HFFc6 (cell line): ENCODE measurements around the gene UAP1L1. TPM values are rescaled to one million over a fixed set of nuclear protein-coding genes. Genes with fewer than 3 reads are reported as not detected.

Source experiments
- DNase-seq: peaks from one replicate; pipeline ENCODE4 v3.0.0-alpha.2; 2018
- H3K27ac Mint-ChIP-seq: 2 replicates; pipeline ENCODE4 v1.8.0; 2020; ENCODE audit warnings: mild to moderate bottlenecking, mixed read lengths
- H3K27me3 Mint-ChIP-seq: 2 replicates; pipeline ENCODE4 v1.8.0; 2021; ENCODE audit warnings: mild to moderate bottlenecking, moderate library complexity, mixed read lengths; ENCODE audit not compliant: insufficient read depth
- H3K36me3 Mint-ChIP-seq: 2 replicates; pipeline ENCODE4 v1.8.0; 2021; ENCODE audit warnings: low read depth, mixed read lengths
- H3K4me1 Mint-ChIP-seq: 2 replicates; pipeline ENCODE4 v1.8.0; 2020; ENCODE audit warnings: low read depth, mixed read lengths
- H3K4me3 Mint-ChIP-seq: 2 replicates; pipeline ENCODE4 v1.8.0; 2020; ENCODE audit warnings: mild to moderate bottlenecking, moderate library complexity, mixed read lengths
- H3K9me3 Mint-ChIP-seq: 2 replicates; pipeline ENCODE4 v1.8.0; 2020; ENCODE audit warnings: mild to moderate bottlenecking, mixed read lengths
- total RNA-seq, 6 experiments: library from RNA; stranded (reverse); fragmentation: NEBNext Ultra II Directional; extraction: Animal tissue kit (Norgen Biotek cat#: 25700); gene quantifications; 2 replicates in 1 of 6; 3 replicates in 5 of 6; pipeline ENCODE4 v1.2.3, GENCODE V29; 2021
- TF ChIP-seq, protein P1 (sequence below): fragments of 200-600 bp; sonication (generic); IDR thresholded peaks from 2 replicates; pipeline ENCODE4 v1.5.0; 2021; ENCODE audit warnings: antibody characterized with exemption, mild to moderate bottlenecking

Gene UAP1L1
- total RNA-seq, 6 experiments from 2014 or later, result 9.4 to 13.1 (median 10.6) TPM

- no peak for DNase-seq
- peak overlapping the region; percentile 48 for H3K27ac Mint-ChIP-seq
- peaks cover 22% of the 10 kb centered on the region for H3K4me1 Mint-ChIP-seq
- H3K27me3 Mint-ChIP-seq, result no peaks in the 10 kb centered on the region; the same call in none of the 2 replicates
- H3K36me3 Mint-ChIP-seq, result peaks cover 10% of the 10 kb centered on the region
- TF ChIP-seq, protein P1, sequence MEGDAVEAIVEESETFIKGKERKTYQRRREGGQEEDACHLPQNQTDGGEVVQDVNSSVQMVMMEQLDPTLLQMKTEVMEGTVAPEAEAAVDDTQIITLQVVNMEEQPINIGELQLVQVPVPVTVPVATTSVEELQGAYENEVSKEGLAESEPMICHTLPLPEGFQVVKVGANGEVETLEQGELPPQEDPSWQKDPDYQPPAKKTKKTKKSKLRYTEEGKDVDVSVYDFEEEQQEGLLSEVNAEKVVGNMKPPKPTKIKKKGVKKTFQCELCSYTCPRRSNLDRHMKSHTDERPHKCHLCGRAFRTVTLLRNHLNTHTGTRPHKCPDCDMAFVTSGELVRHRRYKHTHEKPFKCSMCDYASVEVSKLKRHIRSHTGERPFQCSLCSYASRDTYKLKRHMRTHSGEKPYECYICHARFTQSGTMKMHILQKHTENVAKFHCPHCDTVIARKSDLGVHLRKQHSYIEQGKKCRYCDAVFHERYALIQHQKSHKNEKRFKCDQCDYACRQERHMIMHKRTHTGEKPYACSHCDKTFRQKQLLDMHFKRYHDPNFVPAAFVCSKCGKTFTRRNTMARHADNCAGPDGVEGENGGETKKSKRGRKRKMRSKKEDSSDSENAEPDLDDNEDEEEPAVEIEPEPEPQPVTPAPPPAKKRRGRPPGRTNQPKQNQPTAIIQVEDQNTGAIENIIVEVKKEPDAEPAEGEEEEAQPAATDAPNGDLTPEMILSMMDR, result no peak
- H3K9me3 Mint-ChIP-seq, result no peaks in the 10 kb centered on the region
- peak overlapping the region; percentile 88 for H3K4me3 Mint-ChIP-seq
Measured at GRCh38 chr9:137127301-137128157, 50.2 kb downstream of the UAP1L1 start.

- TF ChIP-seq, protein P1, result no peak
- Mint-ChIP-seq H3K4me3 (peak overlapping the region; percentile 88), H3K9me3 (no peaks in the 10 kb centered on the region), H3K27me3 (no peaks in the 10 kb centered on the region; the same call in none of the 2 replicates), H3K27ac (peak overlapping the region; percentile 65), H3K4me1 (peaks cover 22% of the 10 kb centered on the region), H3K36me3 (peaks cover 10% of the 10 kb centered on the region)
- DNase-seq, result no peak
Measured at GRCh38 chr9:137128158-137128861, 51.0 kb downstream of the UAP1L1 start.

GRCh38 chr9:137128862-137129455 is 51.6 kb downstream of the UAP1L1 start:
- DNase-seq, result no peak
- peak overlapping the region; percentile 65 for H3K27ac Mint-ChIP-seq
- H3K27me3 Mint-ChIP-seq, result no peaks in the 10 kb centered on the region; the same call in none of the 2 replicates
- peaks cover 10% of the 10 kb centered on the region for H3K36me3 Mint-ChIP-seq
- peaks cover 22% of the 10 kb centered on the region for H3K4me1 Mint-ChIP-seq
- H3K4me3 Mint-ChIP-seq, result peak overlapping the region; percentile 88
- TF ChIP-seq, protein P1, result no peak
- no peaks in the 10 kb centered on the region for H3K9me3 Mint-ChIP-seq

DNA sequence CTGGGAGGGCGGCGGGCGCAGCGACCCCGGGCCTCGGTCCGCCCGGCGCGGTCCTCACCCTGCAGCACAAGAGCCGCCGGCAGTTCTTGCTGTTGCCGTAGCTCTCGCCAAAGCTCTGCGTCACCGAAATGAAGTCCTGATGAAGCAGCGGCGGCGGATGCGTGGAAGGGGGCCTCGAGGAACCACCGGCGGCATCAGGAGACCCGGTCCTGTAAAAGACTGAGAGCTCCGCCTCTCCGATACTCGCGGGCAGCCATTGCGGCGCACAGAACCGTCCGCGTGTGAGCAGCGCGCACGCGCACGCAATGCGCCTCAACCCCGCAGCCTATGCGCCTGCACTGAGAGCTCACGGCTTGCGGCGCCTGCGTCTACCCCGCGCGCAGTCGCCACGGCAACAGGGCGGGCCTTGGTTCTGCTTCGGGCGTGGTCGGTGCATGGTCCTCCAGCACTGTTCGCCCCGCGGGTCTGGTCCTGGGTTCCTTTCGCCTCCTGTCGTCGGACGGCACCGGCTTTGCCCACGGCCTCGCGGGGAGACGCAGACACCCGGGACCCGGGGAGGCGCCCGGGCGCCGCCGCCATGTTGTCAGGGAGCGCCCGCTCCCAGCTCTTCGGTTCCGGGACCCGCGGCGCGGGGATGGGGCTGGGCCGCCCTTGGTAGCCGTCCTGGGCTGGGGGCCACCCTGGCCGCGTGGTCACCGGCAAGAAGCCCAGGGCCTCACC is 52.3 kb downstream of the UAP1L1 start:
- Mint-ChIP-seq H3K4me1 (peaks cover 22% of the 10 kb centered on the region), H3K27me3 (no peaks in the 10 kb centered on the region; the same call in none of the 2 replicates), H3K9me3 (no peaks in the 10 kb centered on the region), H3K27ac (peak overlapping the region; percentile 64), H3K4me3 (peak overlapping the region; percentile 88), H3K36me3 (peaks cover 10% of the 10 kb centered on the region)
- TF ChIP-seq, protein P1, result no peak
- DNase-seq, result peak; percentile 85

DNA sequence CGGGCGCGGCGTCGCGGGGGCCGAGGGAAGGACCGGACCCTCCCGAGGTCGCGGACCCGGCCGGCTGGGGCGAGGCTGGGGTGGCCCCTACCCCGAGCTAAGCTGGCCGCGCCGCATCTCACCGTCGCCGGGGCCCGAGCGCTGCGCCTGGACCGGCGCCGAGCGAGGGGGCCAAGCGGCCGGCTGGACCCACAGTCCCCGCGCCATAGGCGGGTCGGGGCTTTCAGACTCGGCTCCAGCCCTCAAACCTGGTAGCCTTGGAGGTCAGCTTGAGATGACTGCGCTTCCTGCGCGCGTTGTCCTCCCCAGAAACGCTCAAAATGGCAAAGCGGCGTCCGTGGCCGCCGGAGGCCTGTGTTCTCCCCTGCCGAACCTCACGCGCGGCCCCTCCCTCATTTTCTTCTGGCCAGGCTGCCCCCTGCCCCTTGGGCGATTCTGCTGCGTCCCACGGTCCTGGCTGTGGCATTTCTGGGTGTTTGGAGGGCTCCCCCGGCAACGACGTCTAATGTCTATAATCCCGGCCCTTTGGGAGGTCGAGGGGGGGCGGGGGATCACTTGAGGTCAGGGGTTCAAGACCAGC is 52.9 kb downstream of the UAP1L1 start:
- H3K9me3 Mint-ChIP-seq, result no peaks in the 10 kb centered on the region
- peak overlapping the region; percentile 83 for H3K4me3 Mint-ChIP-seq
- TF ChIP-seq, protein P1, result no peak
- peak overlapping the region; percentile 71 for H3K27ac Mint-ChIP-seq
- H3K36me3 Mint-ChIP-seq, result peaks cover 10% of the 10 kb centered on the region
- H3K27me3 Mint-ChIP-seq, result no peaks in the 10 kb centered on the region; the same call in none of the 2 replicates
- peaks cover 22% of the 10 kb centered on the region for H3K4me1 Mint-ChIP-seq
- DNase-seq, result no peak
